ENCODE data around the gene RADIL. TPM values are rescaled to one million over a fixed set of nuclear protein-coding genes. Genes with fewer than 3 reads are reported as not detected.

RADIL gene
- total and polyA plus RNA-seq, 2 donors (not counting 1 experiment from before 2014, with no cell fraction given), result not detected

- H4K20me1 ChIP-seq (ENCODE audit: control insufficient read depth, insufficient read depth, low read length, poor library complexity, severe bottlenecking), result peaks cover 6% of the 10 kb centered on the region
- no peak for TF ChIP-seq EZH2 (IDR thresholded peaks at IDR 0.05; ENCODE audit: borderline replicate concordance, insufficient read depth, low read depth, low read length, poor library complexity, severe bottlenecking)
- no peak for TF ChIP-seq CTCF (IDR thresholded peaks at IDR 0.05)
- WGBS (ENCODE audit: insufficient coverage), result 96% methylated on average over 7 of the region's 9 CpGs
- peaks cover 0 to 3% of the 10 kb centered on the region in 2 experiments for H3K36me3 ChIP-seq (replicated peaks in 1 of 2; ENCODE audit: control extremely low read depth in 1 of 2, control insufficient read depth in 1 of 2, extremely low read depth in 1 of 2, insufficient read depth in 2 of 2, low read length in 1 of 2)
- no peak overlapping the region for H3K9ac ChIP-seq (ENCODE audit: low read length)
- no peaks in the 10 kb centered on the region for H3K9me3 Mint-ChIP-seq (ENCODE audit: insufficient read depth)
- H3K4me1 ChIP-seq (ENCODE audit: control insufficient read depth in 2 of 2, insufficient read depth in 2 of 2, low read length in 2 of 2), result peaks cover 14 to 18% of the 10 kb centered on the region in 2 donors
- H3K27me3 Mint-ChIP-seq, result no peaks in the 10 kb centered on the region
- no peak overlapping the region for H2AFZ ChIP-seq (ENCODE audit: insufficient read depth, low read depth, low read length, poor library complexity, severe bottlenecking)
- ChIA-PET CTCF (no interaction called here), POLR2A (no interaction called here)
- no peak for ATAC-seq (ENCODE audit: low read depth)
- no peak for DNase-seq
- no peak overlapping the region for H3K27ac ChIP-seq (ENCODE audit: low read length in 2 of 2)
- intact Hi-C loops (cut with micrococcal nuclease), result no loop called here
- peaks cover 12% of the 10 kb centered on the region for H3K79me2 ChIP-seq (ENCODE audit: control insufficient read depth, insufficient read depth, low read length)
- no peak overlapping the region for H3K4me2 ChIP-seq (replicated peaks; ENCODE audit: low read depth, low read length, poor library complexity, severe bottlenecking)
- no peak overlapping the region for H3K4me3 ChIP-seq (ENCODE audit: control extremely low read depth in 1 of 5, extremely low read depth in 1 of 5, insufficient read depth in 1 of 5, low read depth in 2 of 5, low read length in 4 of 5)
- H3K27ac Mint-ChIP-seq, result no peak overlapping the region
- peaks cover 25% of the 10 kb centered on the region for H3K4me1 Mint-ChIP-seq
- H3K9me3 ChIP-seq (ENCODE audit: control extremely low read depth in 1 of 3, control insufficient read depth in 2 of 3, insufficient read depth in 1 of 3, low read length in 2 of 3), result no peaks in the 10 kb centered on the region
- H3K27me3 ChIP-seq (replicated peaks in 1 of 4; ENCODE audit: control extremely low read depth in 1 of 4, control insufficient read depth in 3 of 4, insufficient read depth in 4 of 4, low read length in 3 of 4), result no peaks in the 10 kb centered on the region
- no peak overlapping the region for H3K4me3 Mint-ChIP-seq
Measured at GRCh38 chr7:4771737-4772136, 111.8 kb downstream of the RADIL start.

- POLR2A ChIA-PET, result interaction anchor here (1.1 kb wide), 1 partner anchor 129 kb away, joined by 3 read pairs; no protein-coding TSS in a partner anchor
- Histone ChIP-seq H3K4me2 (replicated peaks; ENCODE audit: low read depth, low read length, poor library complexity, severe bottlenecking) (no peak overlapping the region), H4K20me1 (ENCODE audit: control insufficient read depth, insufficient read depth, low read length, poor library complexity, severe bottlenecking) (peaks cover 6% of the 10 kb centered on the region), H3K79me2 (ENCODE audit: control insufficient read depth, insufficient read depth, low read length) (peaks cover 3% of the 10 kb centered on the region), H3K4me3 (ENCODE audit: control extremely low read depth in 1 of 5, extremely low read depth in 1 of 5, insufficient read depth in 1 of 5, low read depth in 2 of 5, low read length in 4 of 5) (no peak overlapping the region), H3K9ac (ENCODE audit: low read length) (no peak overlapping the region), H2AFZ (ENCODE audit: insufficient read depth, low read depth, low read length, poor library complexity, severe bottlenecking) (no peak overlapping the region), H3K27me3 (replicated peaks in 1 of 4; ENCODE audit: control extremely low read depth in 1 of 4, control insufficient read depth in 3 of 4, insufficient read depth in 4 of 4, low read length in 3 of 4) (no peaks in the 10 kb centered on the region), H3K4me1 (ENCODE audit: control insufficient read depth in 2 of 2, insufficient read depth in 2 of 2, low read length in 2 of 2) (peaks cover 7 to 9% of the 10 kb centered on the region in 2 donors), H3K36me3 (replicated peaks in 1 of 2; ENCODE audit: control extremely low read depth in 1 of 2, control insufficient read depth in 1 of 2, extremely low read depth in 1 of 2, insufficient read depth in 2 of 2, low read length in 1 of 2) (peaks cover 0 to 5% of the 10 kb centered on the region in 2 experiments), H3K27ac (ENCODE audit: low read length in 2 of 2) (no peak overlapping the region), H3K9me3 (ENCODE audit: control extremely low read depth in 1 of 3, control insufficient read depth in 2 of 3, insufficient read depth in 1 of 3, low read length in 2 of 3) (no peaks in the 10 kb centered on the region)
- H3K27ac Mint-ChIP-seq, result no peak overlapping the region
- no peaks in the 10 kb centered on the region for H3K9me3 Mint-ChIP-seq (ENCODE audit: insufficient read depth)
- no peaks in the 10 kb centered on the region for H3K27me3 Mint-ChIP-seq
- intact Hi-C loops (cut with micrococcal nuclease), result no loop called here
- no peak for ATAC-seq (ENCODE audit: low read depth)
- no peak for DNase-seq
- 88% methylated on average over 5 of the region's 9 CpGs for WGBS (ENCODE audit: insufficient coverage)
- no peak overlapping the region for H3K4me3 Mint-ChIP-seq
- TF ChIP-seq EZH2 (IDR thresholded peaks at IDR 0.05; ENCODE audit: borderline replicate concordance, insufficient read depth, low read depth, low read length, poor library complexity, severe bottlenecking) (no peak), CTCF (IDR thresholded peaks at IDR 0.05) (no peak)
- CTCF ChIA-PET, result no interaction called here
- peaks cover 19% of the 10 kb centered on the region for H3K4me1 Mint-ChIP-seq
Measured at GRCh38 chr7:4770886-4771285, 112.6 kb downstream of the RADIL start.
